GM12892 (cell line): ENCODE data around the gene PLBD2.

Source experiments
- DNase-seq: peaks from one replicate; pipeline ENCODE4 v3.0.0; 2011; ENCODE audit not compliant: insufficient read length
- FAIRE-seq: peaks from 2 replicates; lab custom pipeline; 2011; peaks lifted over from hg19 to GRCh38; lab: Jason Lieb, UNC
- POLR2A ChIP-seq: IDR thresholded peaks from 2 replicates; pipeline ENCODE4 v1.6.1; 2011; ENCODE audit warnings: low read depth, low read length, control low read depth
- POLR2AphosphoS5 ChIP-seq: IDR thresholded peaks from 2 replicates; pipeline ENCODE4 v1.6.1; 2011; ENCODE audit warnings: low read depth, low read length, control low read depth
- TAF1 ChIP-seq: IDR thresholded peaks from 2 replicates; pipeline ENCODE4 v1.6.1; 2011; ENCODE audit warnings: low read depth, mild to moderate bottlenecking, control low read depth, low read length, borderline replicate concordance

PLBD2 gene

GRCh38 chr12:113401066-113402000, 42.9 kb downstream of the PLBD2 start:
- FAIRE-seq, result no peak
- TF ChIP-seq POLR2A (no peak), POLR2AphosphoS5 (no peak), TAF1 (no peak)
- DNase-seq, result no peak

- FAIRE-seq, result no peak
- TF ChIP-seq POLR2AphosphoS5, result no peak
- TF ChIP-seq POLR2A, result no peak
- no peak for TF ChIP-seq TAF1
- DNase-seq, result no peak
These were observed 44.3 kb downstream of the PLBD2 start for GRCh38 chr12:113402586-113403260.

GRCh38 chr12:113403435-113404415, 45.3 kb downstream of the PLBD2 start, which contains the start of gene SDS:
Gene SDS, minus strand, starts transcription at chr12:113403887. Its CDS starts 4,179 bp downstream, at chr12:113399708.
- no peak for FAIRE-seq
- no peak for DNase-seq
- no peak for TF ChIP-seq TAF1
- no peak for TF ChIP-seq POLR2A
- no peak for TF ChIP-seq POLR2AphosphoS5

- TF ChIP-seq POLR2AphosphoS5 (no peak), TAF1 (no peak), POLR2A (no peak)
- FAIRE-seq, result peak; percentile 36
These were observed 47.3 kb downstream of the PLBD2 start for GRCh38 chr12:113405694-113406093.

GRCh38 chr12:113407931-113408600, 49.7 kb downstream of the PLBD2 start:
- FAIRE-seq (no peak), DNase-seq (no peak)
- no peak for TF ChIP-seq TAF1
- TF ChIP-seq POLR2A, result no peak
- no peak for TF ChIP-seq POLR2AphosphoS5

More at GRCh38 chr12:113405694-113406093, 47.3 kb downstream of the PLBD2 start:
- DNase-seq, result no peak

- no peak for FAIRE-seq
- TF ChIP-seq POLR2A (no peak), TAF1 (no peak), POLR2AphosphoS5 (no peak)
These were observed 50.4 kb downstream of the PLBD2 start for GRCh38 chr12:113408756-113409298.

GRCh38 chr12:113409462-113410124, 51.2 kb downstream of the PLBD2 start:
- no peak for TF ChIP-seq POLR2A
- TF ChIP-seq TAF1, result no peak
- FAIRE-seq (no peak), DNase-seq (no peak)

More at GRCh38 chr12:113408756-113409298, 50.4 kb downstream of the PLBD2 start:
- DNase-seq, result no peak

- TF ChIP-seq TAF1 (no peak), POLR2AphosphoS5 (no peak), POLR2A (no peak)
- DNase-seq (no peak), FAIRE-seq (no peak)
These were observed 55.1 kb downstream of the PLBD2 start for GRCh38 chr12:113413488-113413939.

GRCh38 chr12:113414519-113415038, 56.2 kb downstream of the PLBD2 start:
- FAIRE-seq (no peak), DNase-seq (no peak)
- no peak for TF ChIP-seq POLR2AphosphoS5
- no peak for TF ChIP-seq TAF1
- no peak for TF ChIP-seq POLR2A
